Neural cell (in vitro differentiated cells): ENCODE data around the gene TMX4. TPM values are rescaled to one million over a fixed set of nuclear protein-coding genes. Genes with fewer than 3 reads are reported as not detected.
A peak's percentile ranks its signal among the peaks of the same experiment; 100 is the strongest.

Experiments
- H2AFZ ChIP-seq: fragments of 200-600, 300-800 bp; sonication (generic), shearing (Covaris generic); 2 replicates; pipeline ENCODE4 v1.6.0; 2014; ENCODE audit warnings: low read depth, mild to moderate bottlenecking, antibody characterized with exemption, low read length, moderate library complexity
- H3F3A ChIP-seq: fragments of 200-600 bp; shearing (Covaris generic); 2 replicates; pipeline ENCODE4 v1.6.1; 2016; ENCODE audit warnings: mild to moderate bottlenecking, moderate library complexity, mixed read lengths, antibody characterized with exemption, low read length; ENCODE audit not compliant: insufficient read depth, poor library complexity, severe bottlenecking
- H3K27ac ChIP-seq: fragments of 200-600, 300-800 bp; sonication (generic), shearing (Covaris generic); 2 replicates; pipeline ENCODE4 v1.5.1; 2014; ENCODE audit warnings: mild to moderate bottlenecking, low read length, moderate library complexity
- H3K27me3 ChIP-seq: fragments of 300-800, 200-600 bp; sonication (generic), shearing (Covaris generic); 2 replicates; pipeline ENCODE4 v1.6.0; 2014; ENCODE audit warnings: mild to moderate bottlenecking, low read depth, low read length, moderate library complexity; ENCODE audit not compliant: insufficient read depth
- H3K36me3 ChIP-seq: fragments of 300-800, 200-600 bp; sonication (generic), shearing (Covaris generic); 2 replicates; pipeline ENCODE4 v1.5.1; 2014; ENCODE audit warnings: mild to moderate bottlenecking, antibody characterized with exemption, low read length, moderate library complexity; ENCODE audit not compliant: insufficient read depth
- H3K4me2 ChIP-seq: fragments of 300-800, 200-600 bp; sonication (generic), shearing (Covaris generic); 2 replicates; pipeline ENCODE4 v1.6.0; 2014; ENCODE audit warnings: mild to moderate bottlenecking, low read length
- H3K4me3 ChIP-seq: fragments of 300-800, 200-600 bp; sonication (generic), shearing (Covaris generic); 2 replicates; pipeline ENCODE4 v1.5.1; 2014; ENCODE audit warnings: mild to moderate bottlenecking, low read length, moderate library complexity
- H3K79me2 ChIP-seq: fragments of 200-600 bp; shearing (Covaris generic); replicated peaks from 2 replicates; pipeline ENCODE4 v1.6.0; 2014; ENCODE audit warnings: mild to moderate bottlenecking, low read length, moderate library complexity; ENCODE audit not compliant: insufficient read depth
- H3K9ac ChIP-seq: fragments of 300-800, 200-600 bp; sonication (generic), shearing (Covaris generic); 2 replicates; pipeline ENCODE4 v1.6.1; 2016; ENCODE audit warnings: mild to moderate bottlenecking, low read length, mixed read lengths
- H3K9me2 ChIP-seq: fragments of 200-600 bp; shearing (Covaris generic); 2 replicates; pipeline ENCODE4 v1.6.1; 2016; ENCODE audit warnings: mild to moderate bottlenecking, low read length, mixed read lengths; ENCODE audit not compliant: insufficient read depth
- H3K9me3 ChIP-seq: fragments of 200-600, 300-800 bp; sonication (generic), shearing (Covaris generic); 2 replicates; pipeline ENCODE4 v1.6.1; 2016; ENCODE audit warnings: mild to moderate bottlenecking, mixed run types, low read length, moderate library complexity, mixed read lengths
- H4K20me1 ChIP-seq: fragments of 200-600 bp; shearing (Covaris generic); 2 replicates; pipeline ENCODE4 v1.6.1; 2016; ENCODE audit warnings: mild to moderate bottlenecking, mixed run types; ENCODE audit not compliant: insufficient read depth
- EP300 ChIP-seq: fragments of 450-650 bp; conservative IDR thresholded peaks from 2 replicates; pipeline ENCODE4 v1.6.1; 2014; ENCODE audit warnings: antibody characterized with exemption, mild to moderate bottlenecking, moderate library complexity; ENCODE audit not compliant: poor library complexity, severe bottlenecking
- EZH2 ChIP-seq: fragments of 200-600, 300-800 bp; shearing (Covaris generic), sonication (generic); IDR thresholded peaks from 2 replicates; pipeline ENCODE4 v1.6.1; 2014; ENCODE audit warnings: antibody characterized with exemption, low read length, borderline replicate concordance, mild to moderate bottlenecking; ENCODE audit not compliant: insufficient read depth, poor library complexity, severe bottlenecking
- MXI1 ChIP-seq: fragments of 450-650 bp; conservative IDR thresholded peaks from 2 replicates; pipeline ENCODE4 v1.6.1; 2014; ENCODE audit warnings: antibody characterized with exemption, mild to moderate bottlenecking; ENCODE audit not compliant: poor library complexity, severe bottlenecking
- POLR2AphosphoS5 ChIP-seq: IDR thresholded peaks from 2 replicates; pipeline ENCODE4 v1.6.1; 2012
- RAD21 ChIP-seq: fragments of 450-650 bp; conservative IDR thresholded peaks from 2 replicates; pipeline ENCODE4 v1.6.1; 2014; ENCODE audit warnings: antibody characterized with exemption, mild to moderate bottlenecking, moderate library complexity
- SMC3 ChIP-seq: fragments of 450-650 bp; conservative IDR thresholded peaks from 2 replicates; pipeline ENCODE4 v1.6.1; 2014; ENCODE audit warnings: antibody characterized with exemption, mild to moderate bottlenecking, moderate library complexity; ENCODE audit not compliant: poor library complexity
- TAF1 ChIP-seq: IDR thresholded peaks from 2 replicates; pipeline ENCODE4 v1.6.1; 2012; ENCODE audit warnings: low read depth
- polyA plus RNA-seq: library from polyadenylated mRNA; depleted of rRNA; stranded (reverse); fragments of >200 nt; gene quantifications from 2 replicates; pipeline ENCODE4 v1.2.3, GENCODE V29; 2014
- TF ChIP-seq, protein P1 (sequence below): IDR thresholded peaks from 2 replicates; pipeline ENCODE4 v1.6.1; 2012; ENCODE audit warnings: borderline replicate concordance
- TF ChIP-seq, protein P2 (sequence below): fragments of 450-650 bp; IDR thresholded peaks from 2 replicates; pipeline ENCODE4 v1.5.1; 2014; ENCODE audit warnings: antibody characterized with exemption, mild to moderate bottlenecking, moderate library complexity; ENCODE audit not compliant: poor library complexity, severe bottlenecking

The TMX4 gene
- polyA plus RNA-seq, 1 donor from 2014 or later: 41.2 TPM

DNA sequence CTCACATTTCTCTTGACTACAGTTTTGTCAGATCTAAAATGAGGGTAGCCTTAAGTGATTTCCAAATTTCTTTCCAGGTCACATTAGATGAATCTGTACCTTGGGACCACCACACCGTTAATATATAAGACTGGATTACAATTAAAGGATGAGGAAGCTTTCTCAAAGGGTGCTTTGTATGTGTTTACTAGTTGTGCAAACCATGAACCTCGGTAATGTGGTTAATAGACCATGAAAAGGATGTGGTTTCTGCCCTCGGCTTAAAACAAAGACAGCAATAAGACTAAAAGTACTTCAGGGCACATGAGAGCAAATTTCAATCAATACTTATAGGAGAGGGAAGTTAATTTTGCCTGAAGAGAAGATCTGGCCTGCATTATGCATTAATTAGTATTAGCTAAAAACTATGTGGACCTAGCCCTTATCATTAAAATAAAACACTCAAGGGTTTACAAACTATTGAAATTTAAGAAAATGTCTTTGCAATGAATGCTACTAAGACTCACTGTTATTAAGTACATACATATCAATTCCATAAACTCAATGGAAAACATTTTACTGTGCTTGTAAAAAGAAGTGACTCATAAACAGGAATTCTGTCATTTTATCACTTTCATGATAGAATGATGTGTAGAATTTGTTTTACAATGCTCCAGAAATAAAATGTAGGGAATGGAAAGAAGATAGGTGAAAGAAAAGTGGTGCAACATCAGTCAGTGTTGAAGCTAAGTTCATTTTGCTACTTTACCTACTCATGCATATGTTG is 936 bp upstream of the TMX4 start:
- Histone ChIP-seq H2AFZ (peak overlapping the region; percentile 74), H3K4me3 (peak overlapping the region; percentile 84)
- TF ChIP-seq TAF1 (no peak), MXI1 (no peak), EZH2 (no peak), RAD21 (no peak), EP300 (no peak), SMC3 (no peak), POLR2AphosphoS5 (no peak)
- TF ChIP-seq, protein P1, sequence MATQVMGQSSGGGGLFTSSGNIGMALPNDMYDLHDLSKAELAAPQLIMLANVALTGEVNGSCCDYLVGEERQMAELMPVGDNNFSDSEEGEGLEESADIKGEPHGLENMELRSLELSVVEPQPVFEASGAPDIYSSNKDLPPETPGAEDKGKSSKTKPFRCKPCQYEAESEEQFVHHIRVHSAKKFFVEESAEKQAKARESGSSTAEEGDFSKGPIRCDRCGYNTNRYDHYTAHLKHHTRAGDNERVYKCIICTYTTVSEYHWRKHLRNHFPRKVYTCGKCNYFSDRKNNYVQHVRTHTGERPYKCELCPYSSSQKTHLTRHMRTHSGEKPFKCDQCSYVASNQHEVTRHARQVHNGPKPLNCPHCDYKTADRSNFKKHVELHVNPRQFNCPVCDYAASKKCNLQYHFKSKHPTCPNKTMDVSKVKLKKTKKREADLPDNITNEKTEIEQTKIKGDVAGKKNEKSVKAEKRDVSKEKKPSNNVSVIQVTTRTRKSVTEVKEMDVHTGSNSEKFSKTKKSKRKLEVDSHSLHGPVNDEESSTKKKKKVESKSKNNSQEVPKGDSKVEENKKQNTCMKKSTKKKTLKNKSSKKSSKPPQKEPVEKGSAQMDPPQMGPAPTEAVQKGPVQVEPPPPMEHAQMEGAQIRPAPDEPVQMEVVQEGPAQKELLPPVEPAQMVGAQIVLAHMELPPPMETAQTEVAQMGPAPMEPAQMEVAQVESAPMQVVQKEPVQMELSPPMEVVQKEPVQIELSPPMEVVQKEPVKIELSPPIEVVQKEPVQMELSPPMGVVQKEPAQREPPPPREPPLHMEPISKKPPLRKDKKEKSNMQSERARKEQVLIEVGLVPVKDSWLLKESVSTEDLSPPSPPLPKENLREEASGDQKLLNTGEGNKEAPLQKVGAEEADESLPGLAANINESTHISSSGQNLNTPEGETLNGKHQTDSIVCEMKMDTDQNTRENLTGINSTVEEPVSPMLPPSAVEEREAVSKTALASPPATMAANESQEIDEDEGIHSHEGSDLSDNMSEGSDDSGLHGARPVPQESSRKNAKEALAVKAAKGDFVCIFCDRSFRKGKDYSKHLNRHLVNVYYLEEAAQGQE: no peak
- TF ChIP-seq, protein P2, sequence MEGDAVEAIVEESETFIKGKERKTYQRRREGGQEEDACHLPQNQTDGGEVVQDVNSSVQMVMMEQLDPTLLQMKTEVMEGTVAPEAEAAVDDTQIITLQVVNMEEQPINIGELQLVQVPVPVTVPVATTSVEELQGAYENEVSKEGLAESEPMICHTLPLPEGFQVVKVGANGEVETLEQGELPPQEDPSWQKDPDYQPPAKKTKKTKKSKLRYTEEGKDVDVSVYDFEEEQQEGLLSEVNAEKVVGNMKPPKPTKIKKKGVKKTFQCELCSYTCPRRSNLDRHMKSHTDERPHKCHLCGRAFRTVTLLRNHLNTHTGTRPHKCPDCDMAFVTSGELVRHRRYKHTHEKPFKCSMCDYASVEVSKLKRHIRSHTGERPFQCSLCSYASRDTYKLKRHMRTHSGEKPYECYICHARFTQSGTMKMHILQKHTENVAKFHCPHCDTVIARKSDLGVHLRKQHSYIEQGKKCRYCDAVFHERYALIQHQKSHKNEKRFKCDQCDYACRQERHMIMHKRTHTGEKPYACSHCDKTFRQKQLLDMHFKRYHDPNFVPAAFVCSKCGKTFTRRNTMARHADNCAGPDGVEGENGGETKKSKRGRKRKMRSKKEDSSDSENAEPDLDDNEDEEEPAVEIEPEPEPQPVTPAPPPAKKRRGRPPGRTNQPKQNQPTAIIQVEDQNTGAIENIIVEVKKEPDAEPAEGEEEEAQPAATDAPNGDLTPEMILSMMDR: no peak

DNA sequence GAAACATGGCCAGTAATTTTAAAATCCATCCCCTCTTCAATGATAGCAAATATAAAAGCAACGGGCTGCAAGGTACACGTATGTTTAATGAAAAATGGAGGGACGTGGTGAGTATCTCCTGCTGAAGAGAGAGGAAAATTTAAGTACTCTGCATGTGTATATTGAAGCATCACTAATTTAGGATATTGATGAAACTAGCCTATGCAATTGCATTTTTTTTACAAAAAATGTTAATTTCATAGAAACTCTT is 362 bp upstream of the TMX4 start:
- H3K9me3 ChIP-seq: no peaks in the 10 kb centered on the region
- H3F3A ChIP-seq: no peaks in the 10 kb centered on the region
- H2AFZ ChIP-seq: peak overlapping the region; percentile 74
- H3K27me3 ChIP-seq: no peaks in the 10 kb centered on the region
- H3K27ac ChIP-seq: peak overlapping the region; percentile 92
- TF ChIP-seq RAD21: no peak
- no peak for TF ChIP-seq EZH2
- TF ChIP-seq, protein P2: no peak
- no peak for TF ChIP-seq TAF1
- TF ChIP-seq EP300: no peak
- no peak for TF ChIP-seq POLR2AphosphoS5
- TF ChIP-seq SMC3: no peak
- TF ChIP-seq, protein P1: no peak
- no peak for TF ChIP-seq MXI1
- H4K20me1 ChIP-seq: no peaks in the 10 kb centered on the region
- H3K4me2 ChIP-seq: peak overlapping the region; percentile 76
- no peaks in the 10 kb centered on the region for H3K9me2 ChIP-seq
- peak overlapping the region; percentile 95 for H3K9ac ChIP-seq
- no peaks in the 10 kb centered on the region for H3K36me3 ChIP-seq
- peak overlapping the region; percentile 84 for H3K4me3 ChIP-seq
- peaks cover 29% of the 10 kb centered on the region for H3K79me2 ChIP-seq

More for the DNA sequence above, 936 bp upstream of the TMX4 start:
- peak overlapping the region; percentile 76 for H3K4me2 ChIP-seq
- no peaks in the 10 kb centered on the region for H3K36me3 ChIP-seq
- peak overlapping the region; percentile 95 for H3K9ac ChIP-seq
- peak overlapping the region; percentile 92 for H3K27ac ChIP-seq
- H3K79me2 ChIP-seq: peaks cover 28% of the 10 kb centered on the region
- H3K9me3 ChIP-seq: no peaks in the 10 kb centered on the region
- H4K20me1 ChIP-seq: no peaks in the 10 kb centered on the region
- no peaks in the 10 kb centered on the region for H3F3A ChIP-seq
- no peaks in the 10 kb centered on the region for H3K27me3 ChIP-seq
- H3K9me2 ChIP-seq: no peaks in the 10 kb centered on the region
